GM21528 (cell line): ENCODE data around the gene GABRB1.

Experiments used
- ATAC-seq: cut with Tn5 transposase; IDR thresholded peaks from one replicate; pipeline ENCODE4 v1.9.1; 2021; ENCODE audit warnings: mild to moderate bottlenecking, moderate library complexity; ENCODE audit not compliant: unreplicated experiment, low FRiP score

Gene GABRB1

GRCh38 chr4:47031011-47031678 lies at the start of gene GABRB1:
Gene GABRB1, plus strand, starts transcription at chr4:47031567.
- no peak for ATAC-seq

- no peak for ATAC-seq
Observed at GRCh38 chr4:46984781-46985180, 46.6 kb upstream of the GABRB1 start.

GRCh38 chr4:46986922-46987638 lies 44.3 kb upstream of the GABRB1 start:
- ATAC-seq = no peak

- ATAC-seq = no peak
Observed at GRCh38 chr4:46992338-46992737, 39.0 kb upstream of the GABRB1 start.

GRCh38 chr4:46993075-46994006 lies 38.0 kb upstream of the GABRB1 start, which contains the start of gene GABRA4:
Gene GABRA4, minus strand, starts transcription at chr4:46993581. Its CDS starts 157 bp downstream, at chr4:46993424.
- ATAC-seq = no peak

GRCh38 chr4:46994007-46994405 lies 37.4 kb upstream of the GABRB1 start:
- no peak for ATAC-seq

- no peak for ATAC-seq
Observed at GRCh38 chr4:46999566-46999965, 31.8 kb upstream of the GABRB1 start.

- no peak for ATAC-seq
Observed at GRCh38 chr4:47000406-47000805, 31.0 kb upstream of the GABRB1 start.

GRCh38 chr4:47002580-47002979 lies 28.8 kb upstream of the GABRB1 start:
- no peak for ATAC-seq

- peak; percentile 8 for ATAC-seq
Observed at GRCh38 chr4:47010347-47010911, 20.9 kb upstream of the GABRB1 start.

GRCh38 chr4:47010912-47011446 lies 20.4 kb upstream of the GABRB1 start:
- ATAC-seq = peak; percentile 80

- no peak for ATAC-seq
Observed at GRCh38 chr4:47012676-47013075, 18.7 kb upstream of the GABRB1 start.

GRCh38 chr4:47013373-47013772 lies 18.0 kb upstream of the GABRB1 start:
- ATAC-seq = no peak

- ATAC-seq = no peak
Observed at GRCh38 chr4:47017081-47017480, 14.3 kb upstream of the GABRB1 start.

GRCh38 chr4:47017494-47017893 lies 13.9 kb upstream of the GABRB1 start:
- no peak for ATAC-seq

- ATAC-seq = no peak
Observed at GRCh38 chr4:47031751-47032404, 511 bp downstream of the GABRB1 start.

GRCh38 chr4:47032405-47033106 lies 1.2 kb downstream of the GABRB1 start:
- ATAC-seq = peak; percentile 88

- no peak for ATAC-seq
Observed at GRCh38 chr4:47038263-47038662, 6.9 kb downstream of the GABRB1 start.

GRCh38 chr4:47040828-47041227 lies 9.5 kb downstream of the GABRB1 start:
- no peak for ATAC-seq
